Upper lobe of left lung (tissue), 4 donors: ENCODE results near the gene RIC8B.

Experiments used
- CTCF ChIP-seq, 6 experiments: fragments of 450-650 bp in 4 of 6; fragments of 200-600 bp in 2 of 6; sonication (generic) in 2 of 6; IDR thresholded peaks; one replicate each; pipeline ENCODE4 v1.5.1; 2016 to 2019; ENCODE audit warnings: antibody characterized with exemption in 6 of 6
- POLR2A ChIP-seq, 4 donors: fragments of 450-650 bp; IDR thresholded peaks; one replicate each; pipeline ENCODE4 v1.5.1; 2016 to 2017; ENCODE audit warnings: antibody characterized with exemption in 4 of 4, mild to moderate bottlenecking in 2 of 4

- TF ChIP-seq CTCF (IDR thresholded peaks at IDR 0.05): no peak
- no peak for TF ChIP-seq POLR2A (IDR thresholded peaks at IDR 0.05)
Measured at GRCh38 chr12:106733660-106734059, 40.8 kb upstream of the RIC8B start.
